Esophagus mucosa (tissue), 1 donor: Measurements from ENCODE around the gene LARGE1. TPM values are rescaled to one million over a fixed set of nuclear protein-coding genes. Genes with fewer than 3 reads are reported as not detected.
A peak's percentile ranks its signal among the peaks of the same experiment; 100 is the strongest.

ENCODE experiments used
- ATAC-seq: fragments of 200-7000 bp; cut with Tn5 transposase; one replicate; pipeline ENCODE4 v1.9.1; 2020
- total RNA-seq: library from RNA; stranded (reverse); gene quantifications from one replicate; pipeline ENCODE4 v1.2.4, GENCODE V29; 2023
- donor health status: DM: yes; HTN: yes; CAD: no.

LARGE1 gene
- total RNA-seq, 1 donor from 2014 or later = 6.2 TPM

DNA sequence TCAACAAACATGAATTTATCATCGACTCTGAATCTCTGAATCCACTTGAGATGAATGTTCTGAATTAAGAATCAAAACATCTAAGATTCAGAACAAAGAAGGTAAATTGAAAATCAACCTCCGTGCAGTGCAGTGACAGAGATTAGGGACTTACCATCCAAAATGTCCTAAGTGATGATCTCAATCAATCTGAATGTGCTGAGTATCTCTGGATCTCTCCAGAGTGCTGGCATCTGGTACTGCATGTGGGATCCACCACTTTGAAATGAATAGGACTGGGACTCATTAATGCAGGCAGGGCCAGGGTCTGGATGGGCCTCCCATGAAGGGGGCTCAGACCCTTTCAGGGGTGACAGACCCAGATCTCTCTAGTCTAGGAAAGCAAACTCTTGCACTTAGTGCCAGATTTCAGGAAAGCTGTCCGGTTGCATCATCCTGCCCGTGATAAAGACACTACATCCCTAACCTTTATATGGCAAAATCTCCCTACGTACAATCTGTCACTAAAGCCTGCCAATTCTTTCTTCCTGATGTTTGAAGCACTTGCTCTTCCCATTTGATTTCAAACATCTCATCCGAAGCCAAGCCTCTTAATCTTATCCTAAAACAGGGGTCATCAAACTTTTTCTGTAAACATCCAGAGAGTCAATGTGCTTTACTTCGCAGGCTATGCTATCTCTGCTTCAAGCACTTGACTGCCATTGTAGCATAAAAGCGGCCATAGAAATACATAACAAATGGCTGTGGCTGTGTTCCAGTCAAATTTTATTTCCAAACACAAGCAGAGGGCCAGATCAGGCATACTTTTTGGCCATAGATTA, 263.3 kb downstream of the LARGE1 start:
- no peak for ATAC-seq

DNA sequence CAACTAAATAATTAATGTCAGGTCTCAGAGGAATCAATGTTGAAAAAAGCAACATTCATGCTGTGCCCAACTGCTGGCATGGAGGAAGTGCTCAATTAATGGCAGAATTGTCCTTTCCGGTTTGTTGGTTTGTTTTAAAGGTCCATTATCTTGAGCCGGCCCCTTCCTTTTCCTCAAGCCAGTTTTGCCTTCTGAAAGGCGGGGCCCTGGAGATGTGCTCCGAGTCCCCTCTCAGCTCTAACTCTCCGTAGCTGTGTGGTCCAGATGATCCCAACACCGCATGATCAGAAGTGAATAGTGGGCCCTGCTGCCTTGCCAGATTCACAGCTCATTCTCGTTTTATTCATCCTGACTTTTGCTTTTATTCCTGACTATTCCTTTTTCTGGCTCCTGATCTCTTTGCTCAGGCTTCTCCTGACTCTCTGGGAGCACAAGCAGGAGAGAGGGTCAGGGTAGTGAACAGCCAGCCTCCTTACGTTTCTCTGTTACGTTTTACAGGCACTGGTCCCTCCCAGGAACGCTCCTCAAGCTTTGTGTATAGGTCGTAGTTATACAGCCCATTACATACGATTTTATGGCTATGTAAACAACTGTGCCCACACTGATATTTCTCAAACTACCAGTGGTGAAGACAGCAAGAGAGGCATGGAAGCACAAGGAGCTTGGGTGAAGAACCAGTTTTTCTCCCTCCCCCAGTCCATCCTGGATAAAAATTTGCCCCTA, 265.9 kb downstream of the LARGE1 start:
- no peak for ATAC-seq

GRCh38 chr22:33653532-33654063, 266.7 kb downstream of the LARGE1 start:
- no peak for ATAC-seq

DNA sequence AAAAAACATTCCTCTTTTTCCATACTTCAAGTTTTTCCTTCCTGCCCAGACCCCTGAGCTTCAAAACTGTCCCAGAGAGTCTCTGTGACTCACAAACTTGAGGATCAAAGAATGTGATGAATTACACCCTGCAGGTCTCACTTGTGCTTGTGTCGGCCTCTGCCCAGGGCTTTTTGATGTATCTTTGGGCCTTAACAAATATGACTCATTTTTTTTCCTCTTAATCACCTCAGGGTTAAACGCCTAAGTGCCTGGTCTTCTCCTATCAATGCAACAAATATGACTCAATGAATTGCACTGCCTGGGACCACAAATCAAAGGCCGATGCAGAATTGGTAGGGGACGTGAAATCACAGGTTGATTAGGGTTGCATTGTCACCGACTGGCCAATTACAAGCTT, 267.7 kb downstream of the LARGE1 start:
- no peak for ATAC-seq

DNA sequence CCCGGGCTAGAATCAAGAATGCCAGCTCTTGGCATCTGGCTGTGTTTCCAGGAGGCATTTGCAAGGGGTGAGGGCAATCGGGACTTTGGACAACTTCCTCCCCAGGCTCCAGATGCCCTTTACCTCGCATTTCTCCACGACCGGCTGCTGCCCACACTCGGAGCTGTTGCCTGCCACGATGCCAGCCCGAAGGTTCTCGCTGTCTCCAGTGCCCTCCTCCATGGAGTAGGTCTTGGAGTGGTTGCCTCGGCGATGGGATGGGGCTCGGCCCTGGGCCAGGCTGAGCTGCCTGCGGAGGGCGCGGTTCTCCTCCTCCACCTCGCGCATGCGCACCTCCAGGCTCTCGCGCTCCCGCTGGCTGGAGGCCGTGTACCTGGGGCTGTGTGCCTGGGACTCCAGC, 270.0 kb downstream of the LARGE1 start:
- ATAC-seq = no peak

- ATAC-seq = no peak
Measured at GRCh38 chr22:33648478-33648877, 271.8 kb downstream of the LARGE1 start.

DNA sequence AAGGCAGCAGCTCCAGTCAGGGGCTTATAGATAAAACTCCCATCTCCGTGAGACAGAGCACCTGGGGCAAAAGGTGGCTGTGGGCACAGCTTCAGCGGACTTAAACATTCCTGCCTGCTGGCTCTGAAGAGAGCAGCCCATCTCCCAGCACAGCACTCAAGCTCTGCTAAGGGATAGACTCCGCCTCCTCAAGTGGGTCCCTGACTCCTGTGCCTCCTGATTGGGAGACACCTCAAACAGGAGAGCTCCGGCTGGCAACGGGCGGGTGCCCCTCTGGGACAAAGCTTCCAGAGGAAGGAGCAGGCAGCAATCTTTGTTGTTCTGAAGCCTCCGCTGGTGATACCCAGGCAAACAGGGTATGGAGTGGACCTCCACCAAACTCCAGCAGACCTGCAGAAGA, 279.4 kb downstream of the LARGE1 start:
- no peak for ATAC-seq

- no peak for ATAC-seq
Measured at GRCh38 chr22:33639588-33640254, 280.6 kb downstream of the LARGE1 start.

GRCh38 chr22:33635766-33636165, 284.5 kb downstream of the LARGE1 start:
- ATAC-seq = no peak

DNA sequence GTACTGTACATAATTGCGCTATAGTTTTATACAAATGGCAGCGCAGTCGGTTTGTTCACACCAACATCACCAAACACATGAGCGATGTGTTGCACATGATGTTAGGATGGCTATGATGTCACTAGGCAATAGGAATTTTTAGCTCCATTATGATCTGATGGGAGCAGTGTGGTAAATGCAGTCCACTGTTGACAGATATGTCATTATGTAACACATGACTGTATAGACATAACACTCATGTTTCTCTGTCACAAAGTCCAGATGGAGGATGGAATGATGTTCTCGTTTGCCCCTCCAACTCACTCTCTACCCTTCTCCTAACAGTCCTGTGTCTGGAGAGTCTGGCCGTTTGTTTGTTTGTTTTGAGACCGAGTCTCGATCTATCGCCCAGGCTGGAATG, 288.5 kb downstream of the LARGE1 start:
- no peak for ATAC-seq

GRCh38 chr22:33625959-33626358, 294.3 kb downstream of the LARGE1 start:
- no peak for ATAC-seq

DNA sequence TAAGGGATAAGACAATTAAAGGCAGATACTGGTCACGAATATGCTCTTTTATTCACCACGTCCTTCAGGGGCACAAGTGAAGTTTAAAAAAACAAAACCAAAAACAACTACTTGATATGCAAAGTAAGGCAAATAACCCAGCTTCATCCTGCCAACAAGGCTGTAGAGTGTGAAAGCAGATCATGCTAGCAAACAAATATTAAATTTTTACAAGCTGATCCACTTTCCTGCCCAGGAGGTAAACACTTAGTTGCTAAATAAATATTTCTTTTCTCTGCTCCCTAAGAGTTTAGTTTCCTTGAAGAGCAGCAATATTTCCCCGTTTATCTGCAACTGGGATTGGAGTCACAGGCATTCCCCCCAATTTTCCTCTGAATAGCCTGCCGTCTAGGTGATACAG, 300.2 kb downstream of the LARGE1 start:
- no peak for ATAC-seq

DNA sequence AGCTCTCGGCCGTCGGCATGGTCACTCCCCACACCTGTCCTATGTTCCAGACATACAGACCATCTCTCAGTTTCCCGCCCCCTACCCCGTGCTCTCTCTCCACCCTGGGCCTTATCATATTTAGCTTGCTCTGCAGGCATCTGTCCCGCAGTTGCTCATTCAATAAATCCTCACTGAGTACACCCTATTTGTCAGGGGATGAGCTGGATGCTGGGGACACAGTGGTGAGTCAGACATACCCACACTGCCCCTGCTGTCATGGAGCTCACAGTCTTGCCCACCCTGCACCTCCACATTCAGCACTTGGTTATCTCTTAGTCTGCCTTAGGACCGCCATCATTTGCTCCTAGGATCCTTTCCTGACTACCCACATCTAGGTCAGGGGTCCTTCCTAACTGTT, 313.8 kb downstream of the LARGE1 start:
- ATAC-seq = no peak

GRCh38 chr22:33605666-33606065, 314.6 kb downstream of the LARGE1 start:
- ATAC-seq = no peak

GRCh38 chr22:33605221-33605620, 315.1 kb downstream of the LARGE1 start:
- ATAC-seq = no peak

DNA sequence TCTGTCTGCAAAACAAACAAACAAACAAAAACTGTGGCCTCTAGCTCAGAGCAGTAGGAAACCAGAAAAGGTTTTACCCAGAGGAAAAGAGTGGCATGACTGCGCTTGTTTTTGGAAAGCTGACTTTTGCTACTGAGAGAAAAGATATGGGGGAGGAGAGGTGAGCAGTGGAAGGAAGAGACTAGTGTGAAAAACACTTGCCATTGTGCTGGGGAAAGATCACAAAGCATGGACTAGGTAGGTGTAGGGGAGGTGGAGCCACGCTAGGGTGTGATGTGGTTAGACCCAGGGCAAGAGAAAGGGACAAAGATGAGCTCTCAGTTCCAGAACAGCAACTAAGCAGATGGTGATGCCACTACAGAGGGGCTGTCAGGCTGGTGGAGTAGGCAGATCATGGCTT, 319.2 kb downstream of the LARGE1 start:
- no peak for ATAC-seq

DNA sequence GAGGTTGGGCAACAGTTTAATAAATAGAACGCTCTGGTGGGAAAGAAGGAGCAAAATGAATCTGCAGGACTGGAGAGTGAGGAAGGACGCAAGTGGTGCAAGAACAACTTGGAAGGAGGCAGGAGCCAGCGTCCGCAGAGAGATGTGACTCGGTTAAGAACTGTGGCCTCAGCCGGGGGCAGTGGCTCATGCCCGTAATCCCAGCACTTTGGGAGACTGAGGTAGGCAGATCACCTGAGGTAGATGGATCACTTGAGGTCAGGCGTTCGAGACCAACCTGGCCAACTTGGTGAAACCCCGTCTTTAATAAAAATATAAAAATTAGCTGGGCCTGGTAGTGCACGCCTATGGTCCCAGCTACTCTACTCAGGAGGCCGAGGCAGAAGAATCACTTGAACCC, 319.7 kb downstream of the LARGE1 start:
- no peak for ATAC-seq

- ATAC-seq = no peak
Measured at GRCh38 chr22:33600113-33600512, 320.2 kb downstream of the LARGE1 start.

DNA sequence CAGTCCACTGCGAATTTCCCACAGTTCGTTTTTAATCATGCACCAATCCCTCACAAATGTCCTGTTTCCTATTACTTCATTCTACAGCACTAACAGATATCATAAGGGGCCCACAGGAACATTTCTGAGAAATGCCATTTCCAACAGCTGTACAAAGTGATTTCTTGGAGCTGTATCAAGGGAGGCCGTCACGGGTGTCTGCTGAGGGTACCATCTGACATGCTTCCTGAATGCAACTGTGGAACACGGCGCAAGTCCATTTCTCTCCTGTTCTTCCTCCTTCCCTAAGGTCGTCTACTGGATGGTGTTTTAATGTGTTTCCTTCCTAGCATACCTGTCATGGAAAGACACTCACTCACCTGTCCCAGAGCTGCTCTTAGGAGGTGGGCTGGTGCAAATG, 320.7 kb downstream of the LARGE1 start:
- no peak for ATAC-seq

DNA sequence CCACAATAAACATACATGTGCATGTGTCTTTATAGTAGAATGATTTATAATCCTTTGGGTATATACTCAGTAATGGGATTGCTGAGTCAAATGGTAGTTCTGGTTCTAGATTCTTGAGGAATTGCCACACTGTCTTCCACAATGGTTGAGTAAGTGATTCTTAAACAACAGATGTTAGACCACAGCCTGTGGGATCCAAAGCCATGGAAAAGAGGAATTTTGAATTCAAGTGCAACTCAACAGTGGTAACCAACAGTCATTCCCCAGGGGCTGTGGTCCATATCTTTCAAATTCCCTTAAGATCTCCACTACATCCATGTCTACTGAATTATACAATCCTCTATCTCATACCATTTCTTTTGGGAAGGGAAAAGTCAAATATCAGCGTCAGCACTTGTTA, 321.5 kb downstream of the LARGE1 start:
- ATAC-seq = no peak

- peak; percentile 75 for ATAC-seq
Measured at GRCh38 chr22:33597274-33597985, 322.8 kb downstream of the LARGE1 start.

- peak; percentile 25 for ATAC-seq
Measured at GRCh38 chr22:33593818-33594217, 326.5 kb downstream of the LARGE1 start.

DNA sequence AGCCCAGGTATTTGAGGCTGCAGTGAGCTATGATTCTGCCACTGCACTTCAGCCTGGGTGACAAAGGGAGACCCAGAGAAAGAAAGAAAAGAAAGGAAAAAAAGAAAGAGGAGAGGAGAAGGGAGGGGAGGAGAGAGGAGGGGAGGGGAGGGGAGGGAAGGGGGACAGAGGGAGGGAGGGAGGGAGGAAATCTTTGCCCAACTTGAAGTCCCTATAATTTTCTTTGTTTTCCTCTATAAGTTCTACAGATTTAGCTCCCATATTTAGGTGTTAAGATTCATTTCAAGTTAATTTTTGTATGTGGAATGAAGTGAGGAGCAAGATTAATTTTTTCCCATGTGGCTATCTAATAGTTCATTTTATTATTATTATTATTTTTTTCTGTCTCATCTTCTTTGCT, 328.3 kb downstream of the LARGE1 start:
- ATAC-seq = no peak
